GM19193 (cell line): ENCODE data around the gene TSPAN4.

Experiments
- POLR2A ChIP-seq: IDR thresholded peaks from 4 replicates; pipeline ENCODE4 v1.6.1; 2011; ENCODE audit not compliant: insufficient read depth, insufficient read length; ENCODE audit errors: extremely low read depth

Gene TSPAN4

DNA sequence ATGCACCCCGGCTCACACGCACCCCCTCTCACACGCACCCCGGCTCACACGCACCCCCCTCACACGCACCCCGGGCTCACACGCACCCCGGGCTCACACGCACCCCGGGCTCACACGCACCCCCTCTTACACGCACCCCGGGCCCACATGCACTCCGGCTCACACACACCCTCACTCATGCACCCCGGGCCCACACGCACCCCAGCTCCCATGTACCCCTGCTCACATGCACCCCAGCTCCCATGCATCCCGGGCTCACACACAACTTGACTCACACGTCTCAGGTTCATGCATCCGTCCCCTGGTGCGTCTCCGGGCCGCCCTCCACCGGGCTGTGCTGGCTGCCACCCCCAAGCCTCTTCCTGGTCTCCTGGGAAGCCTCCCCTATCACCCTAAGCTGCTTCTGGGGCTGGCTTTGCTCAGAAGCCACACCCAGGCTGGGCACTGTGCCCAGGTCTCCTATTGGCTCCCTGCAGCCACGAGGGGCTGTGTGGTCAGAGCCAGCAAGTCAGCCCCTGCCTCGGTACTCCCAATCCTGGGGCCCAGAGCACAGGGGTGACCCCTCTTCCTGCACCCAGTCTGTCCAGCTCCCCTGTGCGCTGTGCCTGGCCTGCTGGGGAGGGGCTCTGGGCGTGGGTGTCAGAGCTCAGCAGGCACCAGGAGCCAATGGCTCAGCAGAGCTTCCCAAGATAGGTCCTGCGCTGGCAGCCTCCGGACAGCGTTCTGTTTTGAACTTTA, 16.9 kb downstream of the TSPAN4 start:
- TF ChIP-seq POLR2A, result no peak

- TF ChIP-seq POLR2A, result no peak
Observed at GRCh38 chr11:860234-861104, 17.8 kb downstream of the TSPAN4 start.

DNA sequence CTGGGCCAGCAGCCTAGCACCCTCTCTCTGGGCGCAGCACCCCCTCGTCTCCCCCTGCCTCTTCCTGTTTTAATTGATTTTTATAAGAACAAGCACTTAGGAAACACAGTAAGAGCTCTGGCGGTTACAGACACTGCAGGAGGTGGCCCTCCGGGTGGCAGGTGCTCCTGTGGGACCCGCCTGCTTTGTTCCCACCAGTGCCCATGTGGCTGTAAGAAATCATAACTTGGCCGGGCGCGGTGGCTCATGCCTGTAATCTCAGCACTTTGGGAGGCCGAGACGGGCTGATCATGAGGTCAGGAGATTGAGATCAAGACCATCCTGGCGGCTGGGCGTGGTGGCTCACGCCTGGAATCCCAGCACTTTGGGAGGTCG, 18.4 kb downstream of the TSPAN4 start:
- no peak for TF ChIP-seq POLR2A

DNA sequence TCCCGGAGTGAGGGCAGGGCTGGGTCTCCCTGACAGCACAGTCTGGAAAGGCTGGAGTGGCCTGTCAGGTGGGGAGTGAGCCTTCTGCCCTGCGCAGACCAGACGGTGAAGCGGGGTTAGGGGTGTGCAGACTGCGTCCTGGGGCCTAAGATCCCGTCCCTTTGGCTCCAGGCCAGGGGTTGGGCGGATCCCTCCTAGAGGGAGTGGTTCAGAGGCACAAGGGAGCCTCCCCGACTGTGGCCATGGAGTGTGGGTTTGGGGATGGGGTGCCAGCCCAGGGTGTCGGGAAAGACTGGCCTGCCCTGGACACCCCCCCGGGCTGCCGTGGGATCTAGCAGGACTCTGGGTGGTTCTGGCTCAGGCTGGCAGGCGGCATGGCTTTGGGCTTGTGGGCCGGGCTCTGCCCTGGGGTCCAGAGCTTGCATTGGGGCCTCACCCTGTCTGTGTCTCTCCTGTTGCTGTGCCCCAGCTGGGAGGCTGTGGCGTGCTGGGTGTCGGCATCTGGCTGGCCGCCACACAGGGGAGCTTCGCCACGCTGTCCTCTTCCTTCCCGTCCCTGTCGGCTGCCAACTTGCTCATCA, 19.5 kb downstream of the TSPAN4 start:
- TF ChIP-seq POLR2A, result no peak

GRCh38 chr11:862696-863022, 20.0 kb downstream of the TSPAN4 start:
- TF ChIP-seq POLR2A, result no peak

DNA sequence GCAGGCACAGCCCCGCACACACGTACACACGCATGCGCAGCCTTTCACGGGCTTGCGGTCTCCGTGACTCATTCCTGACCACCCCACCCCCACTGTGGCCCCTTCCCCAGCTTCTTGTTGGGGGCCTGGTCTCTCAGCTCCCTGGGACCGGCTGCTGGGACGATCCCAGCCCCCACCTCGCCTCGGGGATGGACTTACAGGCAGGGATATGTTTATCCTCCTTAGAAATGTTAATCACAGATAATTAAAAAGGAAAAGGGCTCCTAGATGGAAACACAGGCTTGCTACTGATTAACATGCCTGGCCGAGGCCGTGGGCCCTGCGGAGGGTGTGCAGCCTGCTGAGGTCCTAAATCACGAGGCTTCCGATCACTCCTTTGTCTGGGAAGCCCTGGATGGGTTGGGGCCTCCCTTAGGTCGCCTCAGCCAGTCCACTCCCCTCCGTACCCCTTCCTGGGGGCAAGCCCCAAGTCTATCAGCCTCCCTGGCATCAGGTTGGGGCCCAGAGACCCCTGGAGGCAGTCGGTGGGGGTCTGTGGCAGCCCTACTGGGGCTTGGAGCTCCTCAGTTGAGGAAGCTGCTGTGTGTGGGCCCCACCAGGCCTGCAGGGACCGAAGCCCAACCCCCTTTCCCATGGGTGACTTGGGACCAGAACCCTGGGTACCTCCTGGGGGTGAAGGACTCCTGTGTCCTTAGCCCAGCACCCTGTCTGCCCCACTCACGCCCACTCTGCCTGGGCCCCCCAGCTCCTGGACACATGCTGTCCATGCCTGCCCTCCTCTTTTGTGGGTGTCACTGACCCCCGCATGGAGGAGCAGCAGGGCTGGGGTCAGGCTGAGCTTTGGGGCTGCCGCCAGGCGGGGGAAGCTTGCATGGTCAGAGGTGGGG, 20.6 kb downstream of the TSPAN4 start:
- no peak for TF ChIP-seq POLR2A

DNA sequence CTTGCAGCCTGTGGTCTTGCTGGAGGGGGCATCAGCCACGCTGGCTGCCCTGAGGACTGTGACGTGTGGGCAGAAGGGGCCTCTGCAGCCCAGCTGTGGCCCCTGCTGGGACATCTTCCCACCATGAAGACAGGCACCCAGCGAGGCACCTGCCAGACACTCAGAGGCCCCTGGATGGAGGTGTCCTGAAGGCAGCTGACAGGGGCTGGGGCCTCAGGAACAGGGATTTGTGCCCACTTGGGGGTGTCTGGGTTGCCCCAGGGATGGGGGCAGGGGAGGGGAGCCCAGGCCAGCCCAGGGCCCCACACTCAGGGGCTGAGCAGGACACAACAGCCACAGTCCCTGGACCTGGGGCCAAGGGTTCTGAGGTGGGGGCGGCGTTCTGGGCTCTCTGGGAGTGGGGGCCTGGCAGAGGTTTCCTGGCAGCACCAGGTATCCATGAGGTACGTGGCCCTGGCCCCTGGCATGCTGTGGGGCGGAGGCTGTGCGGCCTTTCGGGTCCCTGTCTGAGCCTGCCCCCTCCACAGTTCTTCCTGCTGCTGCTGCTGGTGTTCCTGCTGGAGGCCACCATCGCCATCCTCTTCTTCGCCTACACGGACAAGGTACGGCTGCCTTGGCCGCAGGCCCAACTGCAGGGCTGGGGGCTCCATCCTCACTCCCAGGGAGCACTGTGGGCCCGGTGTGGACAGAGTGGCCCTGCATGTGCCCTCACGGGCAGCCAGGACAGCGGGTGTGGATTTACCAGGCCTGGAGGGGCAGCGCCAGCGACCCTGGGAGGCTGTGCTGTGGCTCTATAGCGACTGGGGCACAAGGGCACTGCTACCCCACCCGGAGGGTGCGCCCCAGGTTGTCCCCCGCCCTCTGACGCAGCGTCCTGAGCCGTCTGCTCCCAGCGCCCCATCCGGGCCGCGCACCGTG, 21.5 kb downstream of the TSPAN4 start:
- no peak for TF ChIP-seq POLR2A

DNA sequence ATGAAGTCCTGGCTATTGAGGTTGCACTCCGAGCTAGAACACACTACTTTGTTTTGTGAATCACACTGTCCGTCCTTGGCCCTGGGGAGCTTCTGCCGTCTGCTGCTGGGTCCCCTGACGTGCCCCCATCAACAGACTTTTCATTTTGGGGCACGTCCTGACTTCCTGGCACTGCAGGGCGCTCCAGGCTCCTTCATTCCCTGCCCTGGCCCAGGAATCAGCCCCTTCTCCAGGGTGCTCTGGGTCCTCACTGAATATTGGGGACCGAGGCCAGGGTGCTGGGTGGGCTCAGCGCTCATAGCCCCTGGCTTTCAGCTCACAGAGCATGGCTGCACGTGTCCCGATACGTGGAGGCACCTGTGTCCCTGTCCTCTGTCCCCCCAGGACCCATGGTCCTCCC, 22.2 kb downstream of the TSPAN4 start:
- TF ChIP-seq POLR2A, result no peak

DNA sequence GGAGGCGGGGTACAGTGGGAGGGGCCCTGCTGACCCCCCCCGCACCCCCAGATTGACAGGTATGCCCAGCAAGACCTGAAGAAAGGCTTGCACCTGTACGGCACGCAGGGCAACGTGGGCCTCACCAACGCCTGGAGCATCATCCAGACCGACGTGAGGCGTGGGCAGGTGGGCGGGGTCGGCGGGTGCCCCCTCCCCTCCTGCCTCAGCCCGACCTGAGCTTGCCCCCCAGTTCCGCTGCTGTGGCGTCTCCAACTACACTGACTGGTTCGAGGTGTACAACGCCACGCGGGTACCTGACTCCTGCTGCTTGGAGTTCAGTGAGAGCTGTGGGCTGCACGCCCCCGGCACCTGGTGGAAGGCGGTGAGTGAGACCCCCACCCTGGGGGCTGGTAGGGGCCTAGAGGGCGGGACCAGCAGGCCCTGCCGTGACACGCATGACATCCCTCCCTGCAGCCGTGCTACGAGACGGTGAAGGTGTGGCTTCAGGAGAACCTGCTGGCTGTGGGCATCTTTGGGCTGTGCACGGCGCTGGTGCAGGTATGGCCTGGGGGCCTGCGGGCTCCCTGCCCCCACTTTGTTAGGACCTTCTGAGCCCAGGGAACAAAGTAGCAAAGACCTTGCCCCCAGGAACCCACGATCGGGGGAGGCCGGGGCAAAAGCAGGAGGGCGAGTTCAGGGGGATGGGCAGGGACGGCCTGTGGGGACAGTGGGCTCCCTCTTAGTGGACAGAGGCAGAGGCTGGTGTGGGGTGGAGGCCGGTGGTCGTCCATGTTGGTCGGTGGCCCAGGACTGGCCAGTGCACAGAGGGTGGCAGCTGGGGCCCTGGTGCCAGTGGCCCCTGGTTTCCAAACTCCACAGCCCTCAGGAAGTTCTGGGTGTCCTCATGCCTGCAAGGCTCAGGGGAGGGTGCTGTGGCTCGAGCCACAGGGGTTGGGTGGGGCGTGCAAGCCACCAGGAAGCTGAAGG, 23.1 kb downstream of the TSPAN4 start:
- no peak for TF ChIP-seq POLR2A

GRCh38 chr11:866481-866880, 23.8 kb downstream of the TSPAN4 start:
- TF ChIP-seq POLR2A, result no peak

- TF ChIP-seq POLR2A, result no peak
Observed at GRCh38 chr11:867856-868358, 25.3 kb downstream of the TSPAN4 start.

DNA sequence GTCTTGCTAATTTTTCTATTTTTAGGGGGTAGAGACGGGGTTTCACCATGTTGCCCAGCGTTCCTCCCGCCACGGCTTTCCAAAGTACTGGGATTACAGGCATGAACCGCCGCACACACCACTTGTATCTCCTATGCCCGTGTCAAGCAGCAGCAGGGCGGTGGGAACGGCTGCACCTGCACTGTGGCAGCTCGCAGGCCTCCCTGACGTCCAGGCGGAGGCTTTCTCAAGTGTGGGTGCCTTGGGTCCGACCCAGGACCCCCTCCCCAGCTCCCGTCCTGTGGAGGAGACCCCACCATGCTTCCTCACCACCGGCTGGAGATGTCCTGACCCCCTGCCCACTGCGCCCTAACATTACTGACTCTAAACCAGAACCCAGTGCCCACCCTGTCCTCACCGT, 25.7 kb downstream of the TSPAN4 start:
- no peak for TF ChIP-seq POLR2A

DNA sequence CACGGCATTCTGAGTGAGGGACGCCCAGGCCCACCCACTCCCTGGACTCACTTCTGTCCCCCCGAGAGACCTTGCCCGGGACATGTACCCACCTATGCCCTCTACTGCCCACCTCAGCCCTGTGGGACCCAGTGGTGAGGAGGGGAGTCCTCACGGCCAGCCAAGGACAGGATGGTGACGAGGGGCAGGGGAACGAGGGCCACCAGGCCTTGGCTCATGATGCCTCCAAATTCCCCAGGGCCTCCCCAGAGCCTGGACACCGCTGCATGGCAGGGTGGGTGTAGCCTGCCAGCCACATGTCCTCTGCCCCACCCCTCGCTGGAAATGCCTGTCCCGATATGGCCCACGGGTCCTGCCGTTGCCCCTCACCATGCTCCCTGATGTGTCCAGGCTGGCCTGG, 26.1 kb downstream of the TSPAN4 start:
- TF ChIP-seq POLR2A, result no peak

DNA sequence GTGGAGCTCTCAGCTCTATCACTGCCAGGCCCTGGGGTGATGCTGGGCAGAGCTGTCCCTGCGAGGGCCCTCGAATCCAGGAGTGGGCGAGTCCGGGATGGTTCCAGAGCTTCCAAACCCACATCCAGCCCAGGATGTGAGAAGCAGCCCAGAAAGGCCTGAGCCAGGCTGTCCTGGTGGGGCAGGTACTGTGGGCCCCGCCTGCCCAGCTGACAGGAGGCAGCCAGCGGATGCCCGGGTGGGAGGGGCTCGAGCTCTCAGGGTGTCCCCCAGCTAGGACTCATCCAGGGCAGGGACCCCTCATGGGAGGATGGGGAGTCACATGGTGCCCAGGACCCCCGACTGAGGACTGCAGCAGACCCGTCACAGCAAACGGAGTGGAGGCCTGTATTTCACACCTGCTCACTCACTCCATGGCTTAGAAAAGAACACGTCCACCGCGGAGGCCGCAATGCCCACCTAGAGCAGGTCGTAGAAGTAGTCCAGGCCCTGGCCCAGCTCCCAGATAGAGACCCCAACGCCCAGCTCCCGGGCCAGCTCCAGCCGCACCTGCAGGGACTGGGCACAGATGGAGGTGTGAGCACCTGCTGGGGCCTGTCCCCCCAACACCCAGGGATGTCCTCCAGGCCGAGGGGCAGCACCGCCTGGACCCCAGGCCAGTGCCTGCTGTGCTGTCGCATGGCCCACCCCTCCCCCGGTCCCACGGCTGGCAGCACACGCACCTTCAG, 26.9 kb downstream of the TSPAN4 start:
- no peak for TF ChIP-seq POLR2A
